Pancreas (tissue), 10 donors: Measurements from ENCODE around the gene NLRP1. TPM values are rescaled to one million over a fixed set of nuclear protein-coding genes. Genes with fewer than 3 reads are reported as not detected.
A peak's percentile ranks its signal among the peaks of the same experiment; 100 is the strongest.

ENCODE experiments used
- ATAC-seq, 4 donors: fragments of 200-7000 bp; cut with Tn5 transposase; one replicate each; pipeline versions ENCODE4 v1.8.0 to v1.9.1; 2020; ENCODE audit warnings: mild to moderate bottlenecking in 4 of 4, moderate library complexity in 4 of 4
- DNase-seq, 6 donors: peaks; one replicate each; pipeline ENCODE4 v3.0.0-alpha.2; 2020
- FAIRE-seq: peaks from 2 replicates; lab custom pipeline; 2012; peaks lifted over from hg19 to GRCh38; lab: Jason Lieb, UNC
- H3K27ac ChIP-seq, 4 donors: fragments of 200-600 bp; sonication (generic); 1 replicate in 3 of 4; 2 replicates in 1 of 4; pipeline versions ENCODE4 v1.5.0 to v1.8.0; 2020
- H3K27me3 ChIP-seq, 4 donors: fragments of 200-600 bp; one replicate each; pipeline ENCODE4 v1.8.0; 2021
- H3K36me3 ChIP-seq, 3 donors: fragments of 200-600 bp; sonication (generic) in 1 of 3; one replicate each; pipeline versions ENCODE4 v1.5.0 to v1.8.0; 2020 to 2021
- H3K4me1 ChIP-seq, 3 donors: fragments of 200-600 bp; one replicate each; pipeline ENCODE4 v1.8.0; 2021
- H3K4me3 ChIP-seq, 4 donors: fragments of 200-600 bp; sonication (generic) in 2 of 4; one replicate each; pipeline versions ENCODE4 v1.5.0 to v1.8.0; 2020 to 2021
- H3K9me3 ChIP-seq, 4 donors: fragments of 200-600 bp; one replicate each; pipeline ENCODE4 v1.8.0; 2021
- CTCF ChIP-seq, 4 donors: fragments of 200-600 bp; sonication (generic) in 3 of 4; IDR thresholded peaks; one replicate each; pipeline versions ENCODE4 v1.5.0 to v1.8.0; 2021; ENCODE audit warnings: antibody characterized with exemption in 4 of 4
- WGBS, 2 donors: extraction: QIAGEN DNeasy Blood & Tissue Kit; methylation state at CpG; one replicate each; pipeline ENCODE4 v1.1.7; 2013; 5-methylcytosine and 5-hydroxymethylcytosine counted together
- intact Hi-C, 3 donors: fragments of 100-400 bp; cut with DNase I; formaldehyde crosslinking; loops; one replicate each; pipeline versions ENCODE4 v1.11.1 to v1.14.2; 2022
- polyA plus RNA-seq, 2 donors: library from polyadenylated mRNA; stranded (reverse); fragments of 200-250 nt; gene quantifications; one replicate each; pipeline ENCODE4 v1.2.3, GENCODE V29; 2013
- total RNA-seq, 6 donors: library from RNA; stranded (reverse); fragmentation: NEBNext Ultra II Directional in 4 of 6; extraction: Animal tissue kit (Norgen Biotek cat#: 25700) in 4 of 6; gene quantifications; one replicate each; pipeline versions ENCODE4 v1.2.1 to v1.2.4, GENCODE V29; 2021 to 2023
- donor health status: healthy with polysubstance abuse.
- donor health status: DM: no; HTN: no; CAD: no; lungs with moderate emphysema.
- donor health status: DM: no; HTN: no; CAD: no.
- donor health status: control.
- donor health status: control.
- donor health status: Bipolar disorder and iron deficiency.
- donor health status: DM: yes; HTN: yes; CAD: no.
- donor health status: DM: no; HTN: no; CAD: no.
- donor health status: DM: no; HTN: no; CAD: no.
- donor health status: DM: yes; HTN: yes; CAD: no.

The NLRP1 gene
- total and polyA plus RNA-seq, 8 donors = 2.0 to 83.2 (median 11.1) TPM

- ATAC-seq (peak in 2 of 4 donors; percentile 34 to 52), DNase-seq (peak in 1 of 6 donors; percentile 13), FAIRE-seq (no peak)
- Histone ChIP-seq H3K9me3 (no peaks in the 10 kb centered on the region), H3K4me1 (no peaks in the 10 kb centered on the region), H3K27me3 (no peaks in the 10 kb centered on the region), H3K4me3 (no peak overlapping the region), H3K27ac (no peak overlapping the region), H3K36me3 (no peaks in the 10 kb centered on the region)
- TF ChIP-seq CTCF (IDR thresholded peaks at IDR 0.05) = no peak
- intact Hi-C loops = no loop called here
- WGBS, 2 donors = 39 to 53% methylated on average over 5 of the region's 5 CpGs
Measured at GRCh38 chr17:5516060-5516792, 68.1 kb downstream of the NLRP1 start.

GRCh38 chr17:5514976-5515375 is 69.3 kb downstream of the NLRP1 start:
- no peak for FAIRE-seq
- no peak overlapping the region for H3K4me3 ChIP-seq
- WGBS, 2 donors = 78 to 85% methylated on average over 10 of the region's 10 CpGs
- no peak for ATAC-seq
- TF ChIP-seq CTCF (IDR thresholded peaks at IDR 0.05) = no peak
- DNase-seq = no peak
- no peaks in the 10 kb centered on the region for H3K27me3 ChIP-seq
- intact Hi-C loops = no loop called here
- H3K9me3 ChIP-seq = no peaks in the 10 kb centered on the region
- no peaks in the 10 kb centered on the region for H3K36me3 ChIP-seq
- H3K27ac ChIP-seq = no peak overlapping the region
- H3K4me1 ChIP-seq = no peaks in the 10 kb centered on the region

GRCh38 chr17:5513628-5514027 is 70.7 kb downstream of the NLRP1 start:
- H3K36me3 ChIP-seq = no peaks in the 10 kb centered on the region
- FAIRE-seq = no peak
- no peak for ATAC-seq
- H3K27me3 ChIP-seq = no peaks in the 10 kb centered on the region
- WGBS, 2 donors = 46 to 58% methylated on average over 7 of the region's 7 CpGs
- H3K9me3 ChIP-seq = no peaks in the 10 kb centered on the region
- peak in 1 of 6 donors; percentile 3 for DNase-seq
- intact Hi-C loops = no loop called here
- no peaks in the 10 kb centered on the region for H3K4me1 ChIP-seq
- H3K4me3 ChIP-seq = no peak overlapping the region
- no peak overlapping the region for H3K27ac ChIP-seq
- no peak for TF ChIP-seq CTCF (IDR thresholded peaks at IDR 0.05)

- WGBS, 2 donors = 52 to 54% methylated on average over 17 of the region's 17 CpGs
- no peak for TF ChIP-seq CTCF (IDR thresholded peaks at IDR 0.05)
Measured at GRCh38 chr17:5511401-5512225, 72.7 kb downstream of the NLRP1 start.

More at GRCh38 chr17:5511401-5512225, 72.7 kb downstream of the NLRP1 start:
- DNase-seq (no peak), FAIRE-seq (no peak), ATAC-seq (no peak)
- no peak overlapping the region for H3K4me3 ChIP-seq
- intact Hi-C loops = no loop called here
- no peaks in the 10 kb centered on the region for H3K9me3 ChIP-seq
- H3K27ac ChIP-seq = no peak overlapping the region
- no peaks in the 10 kb centered on the region for H3K27me3 ChIP-seq
- no peaks in the 10 kb centered on the region for H3K4me1 ChIP-seq
- no peaks in the 10 kb centered on the region for H3K36me3 ChIP-seq
